Hematopoietic multipotent progenitor cell treated with erythropoietin and hydrocortisone succinate and interleukin-3 and kit ligand, for 15 days (in vitro differentiated cells): ENCODE measurements around the gene PTGR3.

Source experiments
- DNase-seq: peaks from one replicate; pipeline ENCODE4 v3.0.0-alpha.2; 2015; ENCODE audit warnings: low spot score

Gene PTGR3

GRCh38 chr18:75234901-75235300 lies 26.0 kb upstream of the PTGR3 start:
- no peak for DNase-seq

GRCh38 chr18:75231053-75231406 lies 22.1 kb upstream of the PTGR3 start:
- no peak for DNase-seq

GRCh38 chr18:75230163-75231052 lies 21.5 kb upstream of the PTGR3 start:
- DNase-seq = no peak

- no peak for DNase-seq
Measured at GRCh38 chr18:75229437-75229836, 20.5 kb upstream of the PTGR3 start.

- no peak for DNase-seq
Measured at GRCh38 chr18:75228967-75229366, 20.0 kb upstream of the PTGR3 start.

GRCh38 chr18:75227535-75228296 lies 18.8 kb upstream of the PTGR3 start:
- DNase-seq = no peak

GRCh38 chr18:75226956-75227316 lies 18.0 kb upstream of the PTGR3 start:
- no peak for DNase-seq

- DNase-seq = no peak
Measured at GRCh38 chr18:75226286-75226955, 17.5 kb upstream of the PTGR3 start.

- no peak for DNase-seq
Measured at GRCh38 chr18:75223687-75224347, 14.9 kb upstream of the PTGR3 start.

- DNase-seq = no peak
Measured at GRCh38 chr18:75222407-75222806, 13.5 kb upstream of the PTGR3 start.

GRCh38 chr18:75221897-75222296 lies 13.0 kb upstream of the PTGR3 start:
- DNase-seq = no peak

- no peak for DNase-seq
Measured at GRCh38 chr18:75221397-75221796, 12.5 kb upstream of the PTGR3 start.

GRCh38 chr18:75220551-75221355 lies 11.8 kb upstream of the PTGR3 start:
- DNase-seq = no peak

- no peak for DNase-seq
Measured at GRCh38 chr18:75219745-75220375, 10.9 kb upstream of the PTGR3 start.

- no peak for DNase-seq
Measured at GRCh38 chr18:75218065-75218923, 9.4 kb upstream of the PTGR3 start.

GRCh38 chr18:75216911-75217689 lies 8.2 kb upstream of the PTGR3 start:
- DNase-seq = no peak

- no peak for DNase-seq
Measured at GRCh38 chr18:75216212-75216910, 7.4 kb upstream of the PTGR3 start.

GRCh38 chr18:75215663-75216062 lies 6.7 kb upstream of the PTGR3 start:
- DNase-seq = no peak
